H1 (cell line): ENCODE data around the gene CORO2B.

Experiments
- CTCF ChIP-seq, 3 experiments: IDR thresholded peaks; 1 replicate in 2 of 3; 2 replicates in 1 of 3; pipeline versions ENCODE4 v1.5.1 to v1.6.1; 2011; ENCODE audit warnings: low read length in 3 of 3, mild to moderate bottlenecking in 3 of 3, inconsistent platforms in 2 of 3, low read depth in 1 of 3, moderate library complexity in 1 of 3; ENCODE audit not compliant: insufficient read depth in 1 of 3; ENCODE audit errors: control extremely low read depth in 1 of 3
- EP300 ChIP-seq, 2 experiments: IDR thresholded peaks; 1 replicate in 1 of 2; 2 replicates in 1 of 2; pipeline ENCODE4 v1.6.1; 2011 to 2012; ENCODE audit warnings: low read depth in 2 of 2, low read length in 2 of 2, mild to moderate bottlenecking in 2 of 2, borderline replicate concordance in 1 of 2, inconsistent platforms in 1 of 2, moderate library complexity in 1 of 2
- EZH2 ChIP-seq: fragments of 200-600 bp; sonication (generic); IDR thresholded peaks from 2 replicates; pipeline ENCODE4 v1.7.1; 2012; ENCODE audit warnings: low read depth, mild to moderate bottlenecking, moderate library complexity, low read length, inconsistent platforms; ENCODE audit not compliant: severe bottlenecking
- FOSL1 ChIP-seq: IDR thresholded peaks from 2 replicates; pipeline ENCODE4 v1.6.1; 2011; ENCODE audit warnings: mild to moderate bottlenecking, low read depth, low read length, moderate library complexity; ENCODE audit not compliant: insufficient read depth
- GABPA ChIP-seq: IDR thresholded peaks from 2 replicates; pipeline ENCODE4 v1.6.1; 2011; ENCODE audit warnings: mild to moderate bottlenecking, low read length, moderate library complexity, borderline replicate concordance; ENCODE audit not compliant: insufficient read depth
- POLR2A ChIP-seq, 2 experiments: IDR thresholded peaks; 1 replicate in 1 of 2; 2 replicates in 1 of 2; pipeline ENCODE4 v1.6.1; 2011; ENCODE audit warnings: low read depth in 2 of 2, low read length in 2 of 2, mild to moderate bottlenecking in 2 of 2; ENCODE audit errors: control extremely low read depth in 1 of 2
- SRF ChIP-seq: IDR thresholded peaks from 2 replicates; pipeline ENCODE4 v1.6.1; 2011; ENCODE audit warnings: mild to moderate bottlenecking, low read depth, low read length, moderate library complexity
- TAF1 ChIP-seq: IDR thresholded peaks from 2 replicates; pipeline ENCODE4 v1.6.1; 2011; ENCODE audit warnings: mild to moderate bottlenecking, low read depth, low read length

DNA sequence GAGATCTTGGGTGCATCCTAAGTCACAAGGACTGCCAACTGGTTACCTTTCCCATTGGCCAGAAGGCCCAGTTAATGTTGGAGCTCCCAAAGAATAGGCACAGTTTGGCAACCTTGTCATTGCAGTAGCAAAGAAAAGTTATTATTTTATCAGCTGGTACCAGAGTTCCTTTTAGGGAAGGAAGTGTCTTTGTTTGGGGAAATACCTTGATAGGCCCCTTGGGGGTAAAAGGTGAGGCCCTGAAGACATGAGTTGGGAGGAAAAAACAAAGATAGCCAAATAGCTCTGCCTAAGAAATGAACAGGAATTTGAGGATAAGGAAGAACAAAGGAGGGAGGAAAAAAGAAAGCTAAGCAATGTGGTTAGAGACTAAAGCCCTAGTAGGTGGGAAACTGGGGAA, 156.1 kb downstream of the CORO2B start:
- TF ChIP-seq CTCF (IDR thresholded peaks at IDR 0.05; ENCODE audit: control extremely low read depth in 1 of 3, insufficient read depth in 1 of 3, low read depth in 1 of 3, low read length in 3 of 3), result no peak
- TF ChIP-seq EZH2, result no peak
- TF ChIP-seq POLR2A (IDR thresholded peaks at IDR 0.05; ENCODE audit: control extremely low read depth in 1 of 2, low read depth in 2 of 2, low read length in 2 of 2), result no peak
- TF ChIP-seq TAF1, result no peak
- TF ChIP-seq SRF, result no peak
- TF ChIP-seq EP300 (IDR thresholded peaks at IDR 0.05; ENCODE audit: borderline replicate concordance in 1 of 2, low read depth in 2 of 2, low read length in 2 of 2), result no peak
- no peak for TF ChIP-seq FOSL1
- TF ChIP-seq GABPA, result no peak
